H1 (cell line): ENCODE results near the gene SLC32A1. TPM values are rescaled to one million over a fixed set of nuclear protein-coding genes. Genes with fewer than 3 reads are reported as not detected.

Source experiments
- CTCF ChIA-PET: fragments of 300-600 bp; sonication (Branson Sonifier 250); formaldehyde crosslinking; loops from one replicate; lab custom pipeline; 2021; ENCODE audit not compliant: partially characterized antibody; lab: Charles Lee
- POLR2A ChIA-PET: fragments of 300-600 bp; sonication (Branson Sonifier 250); formaldehyde crosslinking; loops from one replicate; lab custom pipeline; 2021; ENCODE audit warnings: inconsistent platforms; ENCODE audit not compliant: partially characterized antibody; lab: Charles Lee
- DNase-seq, 2 experiments: peaks; one replicate each; pipeline versions ENCODE4 v3.0.0 to v3.0.0-alpha.2; 2010 to 2022; ENCODE audit warnings: low spot score in 2 of 2, low read depth in 1 of 2, mixed read lengths in 1 of 2
- FAIRE-seq: peaks from 2 replicates; lab custom pipeline; 2011; peaks lifted over from hg19 to GRCh38; lab: Jason Lieb, UNC
- H2AFZ ChIP-seq: 2 replicates; pipeline ENCODE4 v1.8.1; 2012; ENCODE audit warnings: low read length, inconsistent platforms
- H2AK5ac ChIP-seq: 2 replicates; pipeline ENCODE4 v1.6.1; 2013; ENCODE audit warnings: low read depth, low read length
- H2BK120ac ChIP-seq: replicated peaks from 2 replicates; pipeline ENCODE3; 2013; ENCODE audit warnings: low read depth, low read length, inconsistent platforms
- H2BK12ac ChIP-seq: 2 replicates; pipeline ENCODE4 v1.6.1; 2013; ENCODE audit warnings: low read depth, low read length
- H2BK15ac ChIP-seq: 2 replicates; pipeline ENCODE4 v1.6.1; 2013; ENCODE audit warnings: low read length
- H2BK20ac ChIP-seq: 2 replicates; pipeline ENCODE4 v1.6.1; 2013; ENCODE audit warnings: low read length
- H2BK5ac ChIP-seq: 2 replicates; pipeline ENCODE4 v1.6.1; 2013; ENCODE audit warnings: low read depth, low read length
- H3K14ac ChIP-seq: 2 replicates; pipeline ENCODE4 v1.6.1; 2013; ENCODE audit warnings: inconsistent platforms; ENCODE audit not compliant: insufficient read length
- H3K18ac ChIP-seq: 2 replicates; pipeline ENCODE4 v1.6.1; 2013; ENCODE audit warnings: low read length; ENCODE audit errors: extremely low read depth
- H3K23ac ChIP-seq: 2 replicates; pipeline ENCODE4 v1.6.1; 2013; ENCODE audit warnings: inconsistent platforms; ENCODE audit not compliant: insufficient read length
- H3K23me2 ChIP-seq: 2 replicates; pipeline ENCODE4 v1.6.1; 2013; ENCODE audit warnings: low read depth, low read length
- H3K27ac ChIP-seq: 2 replicates; pipeline ENCODE4 v1.6.1; 2011; ENCODE audit warnings: low read depth, low read length, inconsistent platforms
- H3K27me3 ChIP-seq, 4 experiments: replicated peaks in 1 of 4; 1 replicate in 1 of 4; 2 replicates in 3 of 4; pipeline versions ENCODE4 v1.6.1 to v1.8.1; 2011 to 2013; ENCODE audit warnings: low read length in 3 of 4, mild to moderate bottlenecking in 3 of 4, inconsistent platforms in 2 of 4, mixed read lengths in 2 of 4, moderate library complexity in 1 of 4; ENCODE audit not compliant: control insufficient read depth in 3 of 4, insufficient read depth in 3 of 4; ENCODE audit errors: extremely low read depth in 1 of 4
- H3K36me3 ChIP-seq, 4 experiments: 2 replicates each; pipeline versions ENCODE4 v1.6.1 to v1.8.1; 2011 to 2013; ENCODE audit warnings: mild to moderate bottlenecking in 4 of 4, low read length in 3 of 4, moderate library complexity in 2 of 4, control low read depth in 1 of 4, inconsistent platforms in 1 of 4; ENCODE audit not compliant: insufficient read depth in 4 of 4, control insufficient read depth in 2 of 4
- H3K4ac ChIP-seq: replicated peaks from 2 replicates; pipeline ENCODE3; 2013; ENCODE audit warnings: low read length, low read depth, mixed read lengths, inconsistent platforms; ENCODE audit not compliant: insufficient read length
- H3K4me1 ChIP-seq, 4 experiments: replicated peaks in 1 of 4; 1 replicate in 1 of 4; 2 replicates in 3 of 4; pipeline versions ENCODE4 v1.6.1 to v1.8.1; 2011 to 2013; ENCODE audit warnings: low read length in 3 of 4, inconsistent platforms in 2 of 4, mixed read lengths in 1 of 4; ENCODE audit not compliant: insufficient read depth in 4 of 4, control insufficient read depth in 3 of 4
- H3K4me2 ChIP-seq, 2 experiments: 2 replicates each; pipeline versions ENCODE4 v1.6.1 to v1.8.1; 2011 to 2013; ENCODE audit warnings: low read depth in 2 of 2, low read length in 2 of 2, control low read depth in 1 of 2, inconsistent platforms in 1 of 2, mild to moderate bottlenecking in 1 of 2; ENCODE audit not compliant: insufficient read depth in 1 of 2
- H3K4me3 ChIP-seq, 4 experiments: fragments of 200-600, 300-600 bp in 1 of 4; sonication (generic), shearing (Covaris generic), sonication (Bioruptor Twin) in 1 of 4; 2 replicates each; pipeline versions ENCODE4 v1.5.1 to v1.8.1; 2011 to 2016; ENCODE audit warnings: low read length in 4 of 4, low read depth in 3 of 4, control low read depth in 2 of 4, inconsistent platforms in 2 of 4, mild to moderate bottlenecking in 2 of 4, mixed read lengths in 1 of 4, moderate library complexity in 1 of 4; ENCODE audit not compliant: insufficient read depth in 2 of 4; ENCODE audit errors: extremely low read depth in 1 of 4
- H3K56ac ChIP-seq: replicated peaks from 2 replicates; pipeline ENCODE3; 2013; ENCODE audit warnings: low read depth, mild to moderate bottlenecking, mixed read lengths, low read length, inconsistent platforms; ENCODE audit not compliant: insufficient read length
- H3K79me1 ChIP-seq: 2 replicates; pipeline ENCODE4 v1.6.1; 2013; ENCODE audit warnings: low read depth, low read length, control low read depth
- H3K79me2 ChIP-seq, 2 experiments: 2 replicates each; pipeline versions ENCODE4 v1.6.1 to v1.8.1; 2012 to 2013; ENCODE audit warnings: low read length in 2 of 2, mild to moderate bottlenecking in 2 of 2, inconsistent platforms in 1 of 2; ENCODE audit not compliant: insufficient read depth in 2 of 2, control insufficient read depth in 1 of 2
- H3K9ac ChIP-seq, 4 experiments: replicated peaks in 1 of 4; 1 replicate in 1 of 4; 2 replicates in 3 of 4; pipeline versions ENCODE4 v1.6.1 to v1.8.1; 2011 to 2013; ENCODE audit warnings: low read depth in 3 of 4, low read length in 3 of 4, control low read depth in 2 of 4, mild to moderate bottlenecking in 2 of 4, moderate library complexity in 2 of 4, inconsistent platforms in 1 of 4; ENCODE audit errors: extremely low read depth in 1 of 4
- H3K9me3 ChIP-seq, 2 experiments: 2 replicates each; pipeline versions ENCODE4 v1.6.1 to v1.8.1; 2012 to 2013; ENCODE audit warnings: mild to moderate bottlenecking in 2 of 2, moderate library complexity in 2 of 2, control low read depth in 1 of 2, inconsistent platforms in 1 of 2, low read depth in 1 of 2, low read length in 1 of 2, mixed read lengths in 1 of 2; ENCODE audit not compliant: insufficient read depth in 2 of 2
- H4K20me1 ChIP-seq, 2 experiments: replicated peaks in 1 of 2; 2 replicates each; pipeline versions ENCODE3 to v1.8.1; 2011 to 2013; ENCODE audit warnings: inconsistent platforms in 2 of 2, low read length in 2 of 2, mild to moderate bottlenecking in 1 of 2; ENCODE audit not compliant: insufficient read depth in 2 of 2, control insufficient read depth in 1 of 2
- H4K5ac ChIP-seq: 2 replicates; pipeline ENCODE4 v1.6.1; 2013; ENCODE audit warnings: low read length, low read depth, mixed read lengths, inconsistent platforms; ENCODE audit not compliant: insufficient read length
- H4K8ac ChIP-seq: 2 replicates; pipeline ENCODE4 v1.8.0; 2013; ENCODE audit warnings: mild to moderate bottlenecking, moderate library complexity, low read length, inconsistent platforms; ENCODE audit not compliant: insufficient read depth; ENCODE audit errors: extremely low read depth
- H4K91ac ChIP-seq: replicated peaks from 2 replicates; pipeline ENCODE3; 2013; ENCODE audit warnings: low read length, mixed read lengths, inconsistent platforms; ENCODE audit not compliant: insufficient read length
- BACH1 ChIP-seq: IDR thresholded peaks from 2 replicates; pipeline ENCODE4 v1.6.1; 2012; ENCODE audit warnings: low read length, improper control_type of control experiment
- E2F6 ChIP-seq: IDR thresholded peaks from 2 replicates; pipeline ENCODE4 v1.6.1; 2012; ENCODE audit warnings: inconsistent platforms
- JUND ChIP-seq: IDR thresholded peaks from 2 replicates; pipeline ENCODE4 v1.6.1; 2011; ENCODE audit warnings: mild to moderate bottlenecking, improper control_type of control experiment, low read length
- KDM4A ChIP-seq: IDR thresholded peaks from one replicate; pipeline ENCODE4 v1.7.1; 2012; ENCODE audit warnings: low read depth, mild to moderate bottlenecking, moderate library complexity, low read length, inconsistent platforms; ENCODE audit not compliant: severe bottlenecking
- WGBS, 2 experiments: shearing (Covaris generic) in 1 of 2; methylation state at CpG; one replicate each; pipeline versions ENCODE4 v1.1.6 to v1.1.7; 2013 to 2015; ENCODE audit warnings: low lambda C conversion rate in 2 of 2, mixed read lengths in 2 of 2, inconsistent platforms in 1 of 2, low coverage in 1 of 2, missing lambda C conversion rate in 1 of 2; ENCODE audit not compliant: insufficient replicate concordance in 2 of 2, insufficient coverage in 1 of 2, insufficient read length in 1 of 2; ENCODE audit errors: extremely low coverage in 1 of 2, missing lambda C conversion rate in 1 of 2; 5-methylcytosine and 5-hydroxymethylcytosine counted together
- polyA plus RNA-seq, 7 experiments: library from polyadenylated mRNA; depleted of rRNA in 3 of 7; stranded (reverse) in 5 of 7; unstranded in 2 of 7; fragments of >200 nt in 5 of 7; fragments of 200-250 nt in 2 of 7; gene quantifications; 1 replicate in 5 of 7; 2 replicates in 1 of 7; 4 replicates in 1 of 7; pipeline versions ENCODE4 v1.2.1 to v1.2.3, GENCODE V29; 2011 to 2013; ENCODE audit warnings: missing spikeins in 2 of 7, mixed read lengths in 2 of 7
- total RNA-seq: library from RNA; stranded (reverse); fragmentation: NEBNext Ultra II Directional; extraction: Animal tissue kit (Norgen Biotek cat#: 25700); gene quantifications from 2 replicates; pipeline ENCODE4 v1.2.1, GENCODE V29; 2021

Gene SLC32A1
- total and polyA plus RNA-seq, 2 of the 8 experiments (the other 6 are each of a cell fraction or from before 2014, with no cell fraction given), result 0.09 to 0.15 TPM

GRCh38 chr20:38674765-38675133, 49.5 kb upstream of the SLC32A1 start:
- H3K27ac ChIP-seq, result no peak overlapping the region
- 0 out of 2 replicates have a peak overlapping the region, but pooled peaks have one; percentile 21 for H2BK20ac ChIP-seq
- 0 out of 2 replicates have a peak overlapping the region, but pooled peaks have one; percentile 29 for H2BK12ac ChIP-seq
- DNase-seq (no peak), FAIRE-seq (no peak)
- H3K4me3 ChIP-seq, result peak overlapping the region; percentile 33 to 86 (median 37)
- ChIA-PET CTCF (interaction anchor here (1.7 to 7.7 kb wide), 5 partner anchors 13 to 76 kb away, joined by 4 to 80 read pairs (median 13); partner anchors contain the start of gene SLC32A1), POLR2A (interaction anchor here (1.2 to 1.7 kb wide), 2 partner anchors 15 to 50 kb away, joined by 3 to 9 read pairs; partner anchors contain the start of gene SLC32A1)
- 46% methylated on average over 11 of the region's 13 CpGs; no CpG with 5 or more reads in 1 of the 2 experiments for WGBS, 2 experiments
- H3K79me2 ChIP-seq, result no peaks in the 10 kb centered on the region; a peak in 1 of 4 replicates
- H3K27me3 ChIP-seq, result peaks cover 3 to 38% (median 18%) of the 10 kb centered on the region in 4 experiments
- peaks cover 6% of the 10 kb centered on the region for H3K23me2 ChIP-seq
- peak overlapping the region; percentile 90; the same call in 1 of the 2 replicates for H2AFZ ChIP-seq
- no peaks in the 10 kb centered on the region for H3K36me3 ChIP-seq
- no peak overlapping the region for H3K23ac ChIP-seq
- H2AK5ac ChIP-seq, result no peak overlapping the region
- no peak overlapping the region for H3K56ac ChIP-seq
- H3K4me1 ChIP-seq, result peaks cover 2 to 17% (median 10%) of the 10 kb centered on the region in 4 experiments; a peak in 5 of 7 replicates
- no peak overlapping the region for H4K91ac ChIP-seq
- H2BK15ac ChIP-seq, result peak overlapping the region; percentile 95; the same call in 1 of the 2 replicates
- H3K79me1 ChIP-seq, result no peaks in the 10 kb centered on the region
- peaks cover 0 to 2% of the 10 kb centered on the region in 2 experiments for H4K20me1 ChIP-seq
- H3K14ac ChIP-seq, result no peak overlapping the region
- H2BK5ac ChIP-seq, result no peak overlapping the region; the same call in 1 of the 2 replicates
- peak overlapping the region; percentile 13 for H4K5ac ChIP-seq
- no peak overlapping the region for H4K8ac ChIP-seq
- TF ChIP-seq E2F6 (0 out of 2 replicates have a peak, but pooled peaks have one; percentile 21), JUND (no peak), BACH1 (0 out of 2 replicates have a peak, but pooled peaks have one; percentile 28), KDM4A (peak; percentile 2)
- H2BK120ac ChIP-seq, result no peak overlapping the region
- peak overlapping the region; percentile 24; the same call in 1 of the 2 replicates for H3K18ac ChIP-seq
- no peaks in the 10 kb centered on the region for H3K9me3 ChIP-seq
- peak overlapping the region in 2 of 4 experiments; percentile 20 to 33; a peak in 3 of 7 replicates for H3K9ac ChIP-seq
- H3K4me2 ChIP-seq, result peak overlapping the region; percentile 98 to 100
- H3K4ac ChIP-seq, result no peak overlapping the region
